Type B pancreatic cell (in vitro differentiated cells): ENCODE measurements around the gene AP1M2. TPM values are rescaled to one million over a fixed set of nuclear protein-coding genes. Genes with fewer than 3 reads are reported as not detected.

Experiments used
- DNase-seq: peaks from one replicate; pipeline ENCODE4 v3.0.0; 2021; ENCODE audit warnings: mixed read lengths; ENCODE audit not compliant: unreplicated experiment; ENCODE audit errors: extremely low spot score
- H3K27ac Mint-ChIP-seq: 2 replicates; pipeline ENCODE4 v1.8.0; 2021; ENCODE audit warnings: mild to moderate bottlenecking, mixed read lengths
- H3K27me3 Mint-ChIP-seq: 2 replicates; pipeline ENCODE4 v1.8.0; 2021; ENCODE audit warnings: mixed read lengths
- H3K36me3 Mint-ChIP-seq: 2 replicates; pipeline ENCODE4 v1.8.0; 2021; ENCODE audit warnings: mixed read lengths
- H3K4me1 Mint-ChIP-seq: one replicate; pipeline ENCODE4 v1.8.0; 2021; ENCODE audit warnings: mixed read lengths; ENCODE audit not compliant: unreplicated experiment
- H3K4me3 Mint-ChIP-seq: 2 replicates; pipeline ENCODE4 v1.8.0; 2021; ENCODE audit warnings: mild to moderate bottlenecking, mixed read lengths
- H3K9me3 Mint-ChIP-seq: 2 replicates; pipeline ENCODE4 v1.8.0; 2021; ENCODE audit warnings: mixed read lengths
- CTCF ChIP-seq: fragments of 200-600 bp; sonication (generic); conservative IDR thresholded peaks from 2 replicates; pipeline ENCODE4 v1.5.0; 2021; ENCODE audit warnings: antibody characterized with exemption, mild to moderate bottlenecking
- total RNA-seq: library from RNA; stranded (reverse); gene quantifications from 2 replicates; pipeline ENCODE4 v1.2.1, GENCODE V29; 2021; ENCODE audit warnings: low replicate concordance

AP1M2 gene
- total RNA-seq, 1 donor from 2014 or later: 45.2 TPM

GRCh38 chr19:10604460-10604980 is 17.4 kb upstream of the AP1M2 start:
- Mint-ChIP-seq H3K4me3 (peak overlapping the region; percentile 90), H3K27ac (peak overlapping the region; percentile 91), H3K36me3 (no peaks in the 10 kb centered on the region), H3K9me3 (no peaks in the 10 kb centered on the region), H3K27me3 (peaks cover 5% of the 10 kb centered on the region), H3K4me1 (peaks cover 13% of the 10 kb centered on the region)
- no peak for TF ChIP-seq CTCF
- DNase-seq: no peak

GRCh38 chr19:10603873-10604459 is 16.9 kb upstream of the AP1M2 start:
- TF ChIP-seq CTCF: no peak
- Mint-ChIP-seq H3K9me3 (no peaks in the 10 kb centered on the region), H3K4me3 (peak overlapping the region; percentile 90), H3K36me3 (no peaks in the 10 kb centered on the region), H3K4me1 (peaks cover 13% of the 10 kb centered on the region), H3K27ac (peak overlapping the region; percentile 91), H3K27me3 (peaks cover 5% of the 10 kb centered on the region)
- no peak for DNase-seq

- peaks cover 5% of the 10 kb centered on the region for H3K27me3 Mint-ChIP-seq
- peaks cover 13% of the 10 kb centered on the region for H3K4me1 Mint-ChIP-seq
- H3K36me3 Mint-ChIP-seq: no peaks in the 10 kb centered on the region
- peak overlapping the region; percentile 90 for H3K4me3 Mint-ChIP-seq
- peak overlapping the region; percentile 91 for H3K27ac Mint-ChIP-seq
- H3K9me3 Mint-ChIP-seq: no peaks in the 10 kb centered on the region
- no peak for TF ChIP-seq CTCF
- DNase-seq: no peak
These were observed 16.2 kb upstream of the AP1M2 start for GRCh38 chr19:10603084-10603872.

GRCh38 chr19:10602330-10603083 is 15.4 kb upstream of the AP1M2 start:
- Mint-ChIP-seq H3K27me3 (peaks cover 5% of the 10 kb centered on the region), H3K4me1 (peaks cover 13% of the 10 kb centered on the region), H3K4me3 (peak overlapping the region; percentile 90), H3K9me3 (no peaks in the 10 kb centered on the region), H3K36me3 (no peaks in the 10 kb centered on the region), H3K27ac (peak overlapping the region; percentile 91)
- TF ChIP-seq CTCF: no peak
- peak; percentile 88 for DNase-seq

GRCh38 chr19:10601999-10602329 is 14.9 kb upstream of the AP1M2 start:
- peak overlapping the region; percentile 88 for H3K4me3 Mint-ChIP-seq
- no peaks in the 10 kb centered on the region for H3K9me3 Mint-ChIP-seq
- peaks cover 13% of the 10 kb centered on the region for H3K4me1 Mint-ChIP-seq
- H3K36me3 Mint-ChIP-seq: no peaks in the 10 kb centered on the region
- DNase-seq: no peak
- no peak for TF ChIP-seq CTCF
- H3K27ac Mint-ChIP-seq: peak overlapping the region; percentile 70
- H3K27me3 Mint-ChIP-seq: peaks cover 5% of the 10 kb centered on the region
